NCI-H2107 (cell line): ENCODE data around the gene GPR17.

Experiments used
- DNase-seq: peaks from one replicate; lab custom pipeline; 2025; lab: John Stamatoyannopoulos, UW

The GPR17 gene

GRCh38 chr2:127654838-127655175, 8.9 kb downstream of the GPR17 start:
- DNase-seq: no peak

- DNase-seq: no peak
Measured at GRCh38 chr2:127655209-127656073, 9.5 kb downstream of the GPR17 start.

- DNase-seq: no peak
Measured at GRCh38 chr2:127656569-127657231, 10.7 kb downstream of the GPR17 start.

- no peak for DNase-seq
Measured at GRCh38 chr2:127657232-127657595, 11.3 kb downstream of the GPR17 start.

DNA sequence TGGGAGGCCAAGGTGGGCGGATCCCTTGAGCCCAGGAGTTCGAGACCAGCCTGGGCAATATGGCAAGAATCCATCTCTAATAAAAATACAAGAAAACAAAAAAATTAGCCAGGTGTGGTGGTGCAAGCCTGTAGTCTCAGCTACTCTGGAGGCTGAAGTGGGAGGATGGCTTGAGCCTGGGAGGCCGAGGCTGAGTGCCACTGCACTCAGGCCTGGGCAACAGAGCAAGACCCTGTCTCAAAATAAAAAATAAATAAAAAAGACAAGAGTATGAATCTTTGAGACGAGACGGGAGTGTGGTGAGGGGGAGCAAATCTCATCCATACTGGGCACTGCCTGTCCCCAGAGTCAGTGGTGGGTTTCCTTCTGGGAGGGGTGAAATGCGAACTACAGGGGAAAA, 12.2 kb downstream of the GPR17 start:
- DNase-seq: no peak

GRCh38 chr2:127658641-127659407, 12.9 kb downstream of the GPR17 start:
- DNase-seq: no peak

DNA sequence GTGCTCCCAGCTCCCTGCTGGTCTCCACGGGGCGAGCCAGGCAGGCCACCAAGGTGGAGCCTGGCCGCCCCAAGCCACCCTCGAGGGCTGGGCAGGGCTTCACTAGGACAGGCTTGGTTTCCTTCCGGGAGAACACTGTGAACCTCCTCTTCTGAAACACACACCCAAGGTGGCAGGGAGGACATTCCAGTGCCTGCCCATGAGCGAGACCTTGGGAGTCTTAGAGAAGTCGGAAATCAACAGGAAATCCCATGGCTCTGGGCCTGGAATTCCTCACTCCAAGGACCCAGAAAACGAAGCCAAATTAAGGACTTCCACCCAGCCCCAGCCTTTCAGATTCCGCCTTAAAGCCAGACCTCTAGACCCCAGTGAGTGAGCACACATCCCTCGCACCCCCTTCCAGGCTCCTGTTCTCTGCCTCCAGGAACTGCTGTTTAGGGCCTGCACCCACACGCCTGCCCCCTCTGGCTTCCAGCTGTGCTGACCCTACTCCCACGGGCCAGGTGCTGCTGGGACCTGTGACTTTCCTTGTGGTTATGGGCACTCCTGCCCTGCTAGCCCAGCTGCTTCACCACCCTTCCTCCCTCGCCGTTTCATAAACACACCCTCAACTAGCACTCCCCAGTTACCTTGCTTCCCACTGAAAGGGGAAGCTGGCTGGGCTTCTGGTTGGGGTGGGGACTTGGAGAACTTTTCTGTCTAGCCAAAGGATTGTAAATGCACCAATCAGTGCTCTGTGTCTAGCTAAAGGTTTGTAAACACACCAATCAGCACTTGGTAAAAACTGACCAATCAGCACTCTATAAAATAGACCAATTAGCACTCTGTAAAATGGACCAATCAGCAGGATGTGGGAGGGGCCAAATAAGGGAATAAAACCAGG, 13.7 kb downstream of the GPR17 start:
- no peak for DNase-seq

GRCh38 chr2:127660291-127660578, 14.3 kb downstream of the GPR17 start:
- DNase-seq: no peak

- DNase-seq: no peak
Measured at GRCh38 chr2:127661072-127661649, 15.2 kb downstream of the GPR17 start.

GRCh38 chr2:127661949-127662510, 16.1 kb downstream of the GPR17 start:
- DNase-seq: no peak

DNA sequence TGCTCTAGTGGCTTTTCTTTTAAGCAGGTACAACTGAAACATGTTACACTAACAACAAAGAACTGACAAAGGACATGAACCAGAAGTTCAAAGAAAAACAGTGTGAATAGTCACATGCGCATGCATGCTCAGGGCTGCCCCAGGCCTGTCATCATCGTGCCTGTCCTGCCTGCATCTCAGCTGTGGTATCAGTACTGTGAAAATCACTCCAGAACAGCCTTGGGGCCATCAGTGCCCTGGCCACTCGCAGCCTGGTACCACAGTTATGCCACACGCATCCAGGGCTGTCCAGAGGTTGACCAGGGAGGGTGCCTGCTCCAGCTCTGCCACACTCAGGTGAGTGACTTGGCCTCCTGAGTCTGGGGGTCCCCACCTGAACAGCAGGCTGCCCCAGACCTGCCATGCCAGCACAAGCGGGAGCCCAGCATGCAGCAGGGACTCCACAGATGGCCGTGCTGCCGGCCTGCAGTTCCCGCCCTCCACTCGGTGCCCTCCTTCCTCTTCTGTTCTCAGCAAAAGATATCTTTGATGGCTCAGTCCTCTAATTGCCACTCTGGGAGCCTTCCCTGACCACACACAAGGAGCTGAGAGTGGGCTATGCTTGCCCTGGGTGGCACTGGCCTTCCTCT, 17.1 kb downstream of the GPR17 start:
- no peak for DNase-seq

- no peak for DNase-seq
Measured at GRCh38 chr2:127663566-127664064, 17.7 kb downstream of the GPR17 start.

DNA sequence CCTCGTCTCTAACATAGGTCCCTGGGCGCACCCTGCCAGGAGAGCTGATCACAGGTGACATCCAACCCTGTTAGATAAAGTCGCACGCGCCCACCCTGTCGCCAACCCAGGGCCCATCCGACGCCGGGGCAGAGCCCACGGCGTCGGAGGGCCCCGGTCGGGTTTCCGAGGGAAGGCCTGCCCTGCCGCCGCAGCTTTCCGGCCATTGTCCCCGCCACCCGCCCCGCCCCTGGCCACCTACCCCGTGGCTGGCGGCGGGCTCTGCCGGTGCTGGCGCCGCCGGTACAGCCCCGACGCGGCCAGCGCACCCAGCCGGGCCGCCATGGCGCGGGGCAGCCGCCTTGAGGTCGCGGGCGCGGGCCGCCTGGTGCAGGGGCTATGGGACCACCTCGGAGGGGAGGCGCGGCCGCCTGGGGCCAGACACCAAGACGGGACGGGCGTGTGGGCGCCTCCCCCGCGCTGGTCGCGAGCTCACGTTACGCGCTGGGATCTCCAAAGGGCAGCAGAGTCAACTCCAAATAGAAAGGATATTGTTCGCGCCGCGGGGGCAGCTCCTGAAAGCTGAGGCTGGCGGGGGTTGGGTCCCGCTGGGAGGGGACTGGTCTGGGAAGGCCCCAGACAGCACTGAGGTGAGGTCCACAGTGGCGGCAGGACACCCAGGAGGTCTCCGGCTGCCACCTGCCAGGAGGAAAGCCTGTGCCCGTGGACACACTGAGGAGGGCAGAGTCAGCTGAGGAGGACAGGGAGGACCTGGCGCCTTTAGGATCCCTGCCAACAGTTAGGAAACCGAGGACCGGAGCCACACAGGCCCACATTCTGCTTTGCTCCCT, 18.3 kb downstream of the GPR17 start:
- no peak for DNase-seq

DNA sequence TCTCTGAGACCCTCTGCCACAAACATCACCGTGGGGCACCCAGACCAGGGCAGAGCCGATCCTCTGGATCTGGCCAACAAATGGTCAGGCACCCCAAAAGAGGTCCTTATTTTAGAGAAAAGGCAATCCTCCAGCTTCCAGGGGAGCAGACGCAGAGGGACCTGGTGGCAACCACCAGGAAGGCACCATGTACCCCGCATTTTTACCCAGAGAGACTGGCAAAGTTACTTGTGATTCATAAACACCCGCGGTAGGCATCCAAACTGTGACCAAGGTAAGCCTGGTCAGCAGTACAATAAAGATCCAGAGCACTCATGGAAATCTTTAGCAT, 18.9 kb downstream of the GPR17 start:
- DNase-seq: no peak

GRCh38 chr2:127665267-127665893, 19.4 kb downstream of the GPR17 start:
- no peak for DNase-seq

DNA sequence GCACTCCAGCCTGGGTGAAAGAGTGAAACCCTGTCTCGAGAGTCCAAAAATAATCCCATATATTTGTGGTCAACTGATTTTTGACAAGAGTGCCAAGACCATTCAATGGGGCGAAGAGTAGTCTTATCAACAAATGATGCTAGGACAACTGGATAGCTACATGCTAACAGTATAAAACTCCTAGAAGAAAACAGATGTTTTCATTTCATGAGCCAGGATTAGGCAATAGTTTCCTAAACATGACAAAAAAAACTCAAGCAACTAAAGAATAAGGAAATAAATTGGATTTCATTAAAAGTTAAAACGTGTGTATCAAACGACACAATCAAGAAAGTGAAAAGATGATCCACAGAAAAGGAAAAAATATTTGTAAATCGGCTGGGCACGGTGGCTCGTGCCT, 23.1 kb downstream of the GPR17 start:
- DNase-seq: no peak

DNA sequence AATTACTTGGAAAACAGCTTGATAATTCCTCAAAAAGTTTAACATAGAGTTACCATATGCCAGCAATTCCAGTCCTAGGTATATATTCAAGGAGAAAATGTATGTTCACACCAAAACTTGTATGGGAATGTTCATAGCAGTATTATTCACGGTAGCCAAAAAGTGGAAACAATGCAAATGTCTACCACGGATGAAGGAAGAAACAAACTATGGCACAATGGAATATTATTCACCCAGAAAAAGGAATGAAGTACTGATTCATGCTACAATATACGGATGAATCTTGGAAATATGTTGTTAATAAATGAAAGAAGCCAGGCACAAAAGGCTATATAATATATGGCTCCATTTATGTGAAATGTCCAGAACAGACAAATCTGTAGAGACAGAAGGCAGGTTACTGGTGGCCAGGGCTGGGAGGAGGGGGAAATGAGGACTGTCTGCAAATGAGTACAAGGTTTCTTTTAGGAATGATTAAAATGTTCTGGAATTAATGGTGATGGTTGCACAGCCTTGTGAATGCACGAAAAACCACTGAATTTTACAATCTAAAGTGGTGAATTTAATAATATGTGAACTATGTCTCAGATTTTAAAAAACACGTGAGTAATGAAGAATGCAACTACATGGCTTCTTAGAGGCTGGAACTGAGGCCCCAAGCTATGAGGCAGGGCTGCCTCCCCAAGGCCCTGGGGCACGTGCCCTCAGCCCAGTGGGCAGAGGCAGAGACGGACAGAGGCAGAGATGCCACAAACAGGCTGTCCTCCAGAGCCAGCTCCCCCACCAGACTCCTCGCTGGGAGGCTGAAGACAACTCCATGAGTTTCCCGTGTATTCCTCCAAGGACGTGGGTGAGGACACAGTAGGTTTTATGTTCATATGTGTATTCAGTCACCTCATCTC, 24.4 kb downstream of the GPR17 start:
- no peak for DNase-seq

GRCh38 chr2:127670957-127671290, 25.0 kb downstream of the GPR17 start:
- DNase-seq: no peak
